ENCODE results near the gene ARID5B.

ARID5B gene

DNA sequence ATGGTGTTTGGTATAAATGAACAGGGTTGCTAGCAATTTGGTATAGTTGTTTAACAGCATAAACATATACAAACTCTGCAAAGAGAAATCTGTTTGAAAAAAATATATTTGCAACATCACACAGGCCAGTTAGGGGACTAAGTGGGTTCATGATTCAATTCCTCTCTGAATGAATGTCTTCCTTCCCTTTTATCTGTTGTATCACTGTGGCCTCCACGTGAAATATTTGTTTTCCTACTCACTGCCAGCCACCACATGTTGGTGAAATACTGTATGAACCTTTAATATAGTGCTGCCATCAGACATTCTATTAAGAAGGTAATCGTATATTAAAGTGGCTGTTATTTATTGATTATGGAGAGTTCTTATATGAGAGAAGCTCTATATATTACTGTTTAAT, 157.0 kb downstream of the ARID5B start:
- no peak for DNase-seq

DNA sequence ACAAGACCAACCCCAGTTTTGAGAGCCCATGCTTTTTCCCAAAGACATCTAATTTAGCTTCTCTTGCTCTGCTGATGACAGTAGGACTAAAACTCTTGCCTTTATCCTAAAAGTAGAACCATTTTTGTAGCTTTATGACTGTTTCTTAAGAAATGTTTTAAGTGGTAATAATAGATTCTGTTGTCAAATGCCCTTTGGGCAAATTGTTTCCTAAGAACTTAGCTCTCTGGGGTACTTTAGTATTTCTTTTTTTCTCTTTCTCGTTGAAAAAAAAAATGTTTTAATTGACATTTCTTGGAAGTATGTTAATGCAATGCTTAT, 157.4 kb downstream of the ARID5B start:
- no peak for DNase-seq

DNA sequence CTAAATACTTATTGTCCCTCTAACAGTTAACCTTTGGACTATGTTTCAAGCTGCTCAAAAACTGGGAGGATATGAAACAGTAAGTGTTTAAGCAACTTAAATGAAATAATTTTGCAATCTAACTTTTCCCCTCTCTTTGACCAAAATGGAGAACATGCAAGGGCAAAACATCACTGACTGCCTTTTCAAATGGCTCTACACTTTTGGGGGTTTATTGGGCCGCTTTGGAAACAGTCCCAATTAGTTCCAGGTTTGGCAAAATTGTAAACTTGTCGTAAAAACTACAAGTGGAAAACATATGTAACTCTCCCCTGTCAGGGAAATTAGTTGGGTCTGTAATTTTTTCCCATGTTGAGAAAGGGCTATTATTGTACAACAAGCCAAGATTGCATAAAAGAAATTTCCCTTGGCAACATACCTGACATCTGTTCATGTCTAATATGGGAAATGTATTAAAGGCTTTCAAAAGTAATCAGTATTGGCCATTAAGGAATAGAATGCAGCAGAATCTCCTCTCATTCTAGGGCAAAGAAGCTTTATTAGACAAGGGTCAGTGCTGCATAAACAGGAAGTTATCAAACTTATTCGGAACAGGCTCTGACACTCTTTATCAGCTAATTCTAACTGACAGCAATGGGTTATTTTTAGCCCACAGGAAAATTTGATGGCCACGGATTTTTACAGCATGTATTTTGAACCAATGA, 157.9 kb downstream of the ARID5B start:
- no peak for DNase-seq

DNA sequence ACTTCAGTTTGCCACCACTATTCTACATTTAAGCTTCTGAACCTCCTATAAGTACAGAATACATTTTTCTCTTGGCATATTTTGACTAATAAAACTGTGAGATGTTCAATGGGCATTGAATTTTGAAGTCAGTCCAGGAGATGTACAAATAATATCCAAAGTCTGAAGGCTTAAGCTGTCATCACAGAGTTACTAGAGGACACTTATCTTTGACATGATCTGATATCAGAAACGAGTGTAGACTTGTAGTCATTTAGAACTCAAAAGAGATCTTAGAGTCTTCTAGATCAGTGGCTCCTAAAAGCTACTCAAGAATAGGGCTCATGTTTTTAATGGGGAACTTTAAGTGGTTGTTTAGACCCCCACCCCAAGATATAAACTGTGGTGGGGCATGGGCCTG, 160.5 kb downstream of the ARID5B start:
- DNase-seq = no peak

DNA sequence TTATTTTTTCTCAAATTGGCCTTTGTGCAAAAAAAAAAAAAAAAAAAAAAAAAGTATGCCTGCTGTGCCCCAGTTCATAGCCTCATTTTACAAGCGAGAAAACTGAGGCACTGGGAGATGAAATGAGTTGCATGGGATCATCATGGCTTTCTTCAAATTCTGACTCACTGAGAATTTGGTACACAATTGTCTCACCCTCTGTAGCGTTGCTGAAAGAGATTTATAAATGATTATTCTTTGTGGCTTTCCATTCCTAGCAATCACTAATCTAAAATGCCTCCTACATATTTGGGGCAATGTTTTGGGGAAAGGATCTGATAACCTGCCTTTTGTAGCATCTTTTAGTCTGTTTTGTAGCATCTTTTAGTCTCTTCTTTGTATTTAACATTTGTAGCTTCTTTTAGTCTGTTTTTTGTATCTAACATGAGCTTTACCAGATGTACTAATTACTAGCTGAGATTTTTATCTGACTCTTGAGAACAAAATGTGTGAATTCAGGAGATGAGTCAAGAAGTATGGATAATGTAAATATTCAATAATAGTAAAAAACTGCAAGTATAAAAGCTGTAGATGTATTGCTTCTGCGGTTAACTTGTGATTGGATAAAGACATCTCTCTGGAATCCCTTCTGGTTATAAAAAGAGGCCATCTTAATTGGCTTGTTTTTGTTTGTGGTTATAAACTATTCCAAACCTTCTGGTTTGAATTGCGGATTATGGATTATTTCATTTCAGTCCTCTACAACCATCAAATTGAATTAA, 161.4 kb downstream of the ARID5B start:
- DNase-seq = no peak

DNA sequence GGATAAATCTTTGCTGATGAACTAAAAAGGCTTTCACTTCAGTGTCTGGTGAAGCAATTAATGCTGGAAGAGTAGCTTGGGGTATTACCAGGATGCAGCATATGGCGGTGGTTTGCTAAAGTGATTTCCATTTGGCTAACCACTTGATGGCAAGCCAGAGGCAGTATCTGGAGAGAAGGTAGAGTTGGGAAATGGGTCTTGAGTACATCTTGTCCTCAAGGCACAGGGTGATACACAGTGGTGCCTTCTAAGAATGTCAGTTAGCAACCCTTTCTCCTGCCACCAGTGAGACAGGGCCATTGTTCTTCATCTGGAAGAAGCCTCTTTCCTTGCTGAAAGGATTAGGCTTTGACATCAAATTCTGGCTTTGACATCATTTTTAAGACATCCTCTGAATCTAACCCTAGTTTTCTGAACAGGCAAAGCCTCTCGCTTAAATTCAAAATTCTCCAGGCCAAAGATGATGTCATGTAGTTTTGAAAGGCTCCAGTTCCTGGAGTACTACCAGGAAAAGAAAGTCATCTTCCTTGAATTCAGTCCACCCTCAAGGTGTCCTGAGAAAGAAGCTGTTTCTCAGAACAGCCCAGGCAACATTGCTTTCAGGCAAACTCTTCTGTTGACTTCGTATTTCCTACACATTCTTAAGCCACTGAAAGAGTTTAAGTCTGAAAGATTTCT, 162.4 kb downstream of the ARID5B start:
- no peak for DNase-seq

DNA sequence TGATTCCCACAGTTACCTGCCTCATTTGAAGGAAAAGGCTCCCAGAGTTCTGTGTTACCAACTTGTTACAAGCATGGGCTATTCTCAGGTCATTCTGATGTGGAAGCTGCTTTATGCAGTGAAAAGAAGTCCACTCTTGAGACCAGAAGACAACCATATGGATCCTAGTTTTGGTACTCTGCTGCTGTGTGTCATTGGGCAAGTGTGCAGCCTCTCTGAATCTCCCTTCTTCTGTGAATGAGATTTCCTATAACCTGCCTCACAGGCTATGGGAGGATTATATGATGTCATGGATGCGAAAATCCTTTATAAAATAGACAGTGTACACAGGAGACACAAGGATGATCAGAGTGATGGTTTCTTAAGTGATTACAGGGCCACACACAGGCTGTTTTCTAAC, 166.1 kb downstream of the ARID5B start:
- DNase-seq = no peak

DNA sequence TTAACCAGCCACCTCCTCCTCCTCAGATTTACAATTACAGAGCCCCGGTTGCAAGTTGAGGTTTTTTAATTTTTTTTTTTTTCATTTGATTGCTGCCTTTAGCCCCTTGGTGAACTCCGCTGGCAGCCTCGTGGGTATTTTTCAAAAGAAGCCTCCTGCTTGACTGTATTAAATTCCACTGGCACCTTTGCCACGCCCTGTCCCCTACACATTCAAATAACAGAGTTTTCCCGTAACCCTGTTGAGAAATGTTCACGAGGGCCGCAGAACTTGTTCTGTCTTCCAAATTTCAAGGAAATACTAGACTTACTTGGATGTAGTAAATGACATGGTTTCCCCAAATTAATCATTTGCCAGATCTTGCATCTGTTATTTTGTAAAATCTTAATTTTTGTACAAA, 167.0 kb downstream of the ARID5B start:
- DNase-seq = no peak

DNA sequence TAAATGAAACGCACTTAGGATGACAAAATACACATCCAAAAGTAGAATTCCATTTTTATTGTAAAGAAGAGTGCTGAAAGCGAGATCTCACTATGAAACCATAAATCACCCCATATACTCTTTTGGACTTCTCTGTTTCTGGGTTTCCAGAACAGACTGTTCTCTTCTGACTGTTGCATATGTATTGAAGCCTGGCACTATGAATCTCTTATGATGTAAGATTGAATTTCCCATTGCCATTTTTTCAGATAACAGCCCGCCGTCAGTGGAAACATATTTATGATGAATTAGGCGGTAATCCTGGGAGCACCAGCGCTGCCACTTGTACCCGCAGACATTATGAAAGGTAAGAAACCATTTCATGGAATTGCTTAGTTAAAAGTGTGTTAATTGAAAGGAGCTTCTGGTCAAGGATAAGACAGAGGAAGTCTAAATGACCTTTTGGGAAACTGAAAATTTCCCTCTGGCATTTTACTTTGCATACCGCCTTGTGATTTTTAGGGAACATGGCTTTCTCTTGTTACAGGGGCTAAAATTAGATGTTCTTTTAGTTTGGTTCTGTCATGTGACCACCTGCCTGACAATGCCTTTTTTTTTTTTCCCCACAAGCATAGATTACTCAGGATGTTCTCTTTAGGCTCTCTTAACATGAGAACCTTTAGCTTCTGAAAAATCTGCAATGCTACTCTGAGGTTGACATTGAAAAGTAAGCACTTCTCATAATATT, 168.1 kb downstream of the ARID5B start:
- no peak for DNase-seq

DNA sequence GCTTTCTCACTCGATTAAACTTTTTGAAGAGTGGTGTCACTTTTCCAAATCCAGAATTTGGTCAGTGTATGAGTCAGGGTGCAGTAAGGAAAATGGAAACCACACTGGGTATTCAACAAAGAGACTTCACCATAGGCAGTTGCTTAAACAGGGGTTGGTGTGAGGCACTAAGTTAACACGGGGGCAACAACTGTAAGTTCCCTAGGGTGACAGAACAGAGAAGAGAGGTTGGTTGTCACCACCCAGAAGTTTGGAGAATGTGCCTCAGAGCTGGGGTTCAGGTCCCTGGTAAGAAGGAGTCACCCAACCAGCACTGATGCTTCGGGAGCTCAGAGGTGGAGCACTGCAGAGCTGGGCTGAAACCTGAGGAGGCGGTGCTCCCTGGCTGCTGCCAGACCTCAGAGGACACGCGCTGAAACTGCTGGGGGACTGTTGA, 170.4 kb downstream of the ARID5B start:
- DNase-seq = no peak

DNA sequence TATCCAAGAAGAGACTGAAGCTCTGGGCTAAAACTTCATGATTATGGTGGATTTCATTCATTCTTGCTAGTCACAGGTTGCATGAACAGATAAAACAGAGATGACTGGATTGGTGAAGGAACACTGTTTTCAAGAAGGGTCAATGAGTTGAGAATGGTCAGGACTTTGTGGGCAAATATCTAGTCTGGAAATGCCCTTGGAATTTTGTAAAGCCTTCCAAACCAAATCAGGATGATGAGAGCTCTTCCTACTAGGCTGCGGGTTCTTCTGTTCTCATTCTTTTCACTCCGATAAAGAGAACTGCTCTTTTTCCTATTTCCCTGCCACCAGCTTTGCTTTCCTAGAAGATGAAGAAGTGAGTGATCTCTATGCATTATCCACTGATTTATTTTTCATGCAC, 171.4 kb downstream of the ARID5B start:
- DNase-seq = no peak

DNA sequence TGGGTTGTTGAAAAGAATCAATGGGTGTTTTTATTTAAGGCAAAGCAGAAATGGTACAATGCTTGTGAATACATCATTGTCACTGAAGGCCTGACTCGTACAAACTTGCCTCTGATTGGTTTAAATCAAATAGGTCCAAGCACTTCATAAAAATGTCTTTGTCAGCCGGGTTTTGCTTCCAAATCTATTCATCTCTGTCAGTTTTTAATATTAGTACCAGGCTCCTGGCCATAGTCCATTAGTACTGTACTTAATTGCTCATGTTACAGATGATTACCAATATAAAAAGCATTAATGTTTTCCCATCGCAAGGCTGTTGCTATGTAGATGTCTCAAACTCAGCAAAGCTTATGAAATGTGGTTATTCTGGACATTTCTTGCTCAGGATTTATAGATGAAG, 171.9 kb downstream of the ARID5B start:
- DNase-seq = no peak

DNA sequence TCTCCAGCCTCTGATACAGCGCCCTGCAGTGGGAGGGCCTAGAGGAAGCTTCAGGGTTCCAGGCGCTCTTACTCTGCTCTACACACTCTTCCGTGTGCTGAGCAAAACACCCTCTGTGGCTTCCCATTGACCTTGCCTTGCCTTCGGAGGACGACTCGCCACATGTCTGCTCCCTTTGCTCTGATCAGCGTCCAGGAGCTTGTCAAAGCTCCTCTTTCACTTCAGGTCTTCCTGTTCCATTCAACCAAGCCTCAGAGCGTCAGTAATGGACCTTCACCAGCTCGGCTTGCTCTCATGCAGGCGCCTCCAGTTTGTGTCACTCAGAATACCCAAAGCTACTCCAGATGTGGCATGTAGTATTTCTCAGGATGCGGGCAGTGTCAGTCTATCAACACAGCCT, 173.9 kb downstream of the ARID5B start:
- DNase-seq = no peak

DNA sequence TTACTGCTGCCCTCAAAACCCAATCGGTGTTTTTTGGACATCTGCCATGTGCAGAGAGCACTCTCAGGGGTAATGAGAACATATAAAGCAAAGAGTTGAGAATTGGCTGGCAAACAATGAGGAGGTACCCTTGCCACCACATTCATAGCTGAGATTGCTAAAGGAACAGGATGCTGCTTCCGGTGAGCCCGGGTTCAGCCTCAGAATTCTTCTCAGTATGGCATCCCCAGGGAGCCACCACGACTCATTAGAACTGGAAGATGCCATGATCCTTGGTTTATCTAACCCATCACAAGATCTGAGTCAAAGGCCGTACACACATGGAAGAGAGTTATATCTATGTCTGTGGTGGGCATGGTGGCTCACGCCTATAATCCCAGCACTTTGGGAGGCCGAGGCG, 174.4 kb downstream of the ARID5B start:
- no peak for DNase-seq

DNA sequence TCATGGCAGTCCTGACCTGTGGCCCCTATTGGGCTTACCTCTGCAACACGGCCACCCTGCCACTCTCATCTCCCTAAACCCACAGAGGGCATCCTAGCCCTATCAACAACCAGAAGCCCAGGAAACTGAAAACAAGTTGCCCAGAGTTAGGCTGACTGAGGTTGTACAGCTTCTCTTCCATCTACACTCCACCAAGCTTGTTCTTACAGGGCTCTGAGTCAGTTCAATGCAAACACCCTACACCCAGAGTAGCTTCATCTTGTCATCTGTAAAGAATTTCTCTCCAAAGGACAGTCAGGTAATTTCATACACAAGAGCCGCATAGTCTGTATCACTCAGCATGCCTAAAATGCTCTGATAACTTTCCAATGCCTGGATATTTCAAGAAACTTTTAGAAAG, 175.4 kb downstream of the ARID5B start:
- DNase-seq = no peak

DNA sequence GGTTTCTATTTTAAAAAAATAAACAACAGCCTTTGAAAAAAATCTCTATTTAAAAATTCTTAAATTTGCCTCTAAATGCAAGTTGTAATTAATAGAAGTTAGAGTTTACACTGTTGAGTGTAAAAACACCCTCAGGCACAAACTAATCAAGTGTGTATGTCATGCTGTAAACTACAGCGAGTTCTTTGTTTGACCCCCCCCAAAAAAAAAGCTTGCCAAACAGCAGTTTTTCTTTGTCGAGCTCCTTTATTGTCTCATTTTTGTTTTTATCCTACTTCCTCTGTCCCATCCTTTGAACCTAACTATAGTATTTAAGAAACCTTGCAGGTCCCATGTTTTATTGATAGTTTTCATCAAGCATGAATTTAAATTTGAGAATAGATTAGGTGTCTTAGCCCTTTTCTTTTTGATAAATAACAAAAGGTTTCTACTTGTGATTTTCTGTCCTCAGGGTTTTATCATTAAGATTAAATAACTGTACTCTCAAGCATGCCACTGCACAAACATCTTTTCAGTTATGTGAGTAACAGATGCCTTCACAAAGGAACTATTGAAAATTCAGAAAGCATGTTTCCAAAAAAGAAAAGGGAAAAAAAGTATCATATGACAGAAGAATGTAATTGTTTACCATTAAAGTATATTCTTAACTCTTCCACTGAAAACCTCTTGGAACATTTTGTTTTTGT, 176.0 kb downstream of the ARID5B start:
- no peak for DNase-seq

DNA sequence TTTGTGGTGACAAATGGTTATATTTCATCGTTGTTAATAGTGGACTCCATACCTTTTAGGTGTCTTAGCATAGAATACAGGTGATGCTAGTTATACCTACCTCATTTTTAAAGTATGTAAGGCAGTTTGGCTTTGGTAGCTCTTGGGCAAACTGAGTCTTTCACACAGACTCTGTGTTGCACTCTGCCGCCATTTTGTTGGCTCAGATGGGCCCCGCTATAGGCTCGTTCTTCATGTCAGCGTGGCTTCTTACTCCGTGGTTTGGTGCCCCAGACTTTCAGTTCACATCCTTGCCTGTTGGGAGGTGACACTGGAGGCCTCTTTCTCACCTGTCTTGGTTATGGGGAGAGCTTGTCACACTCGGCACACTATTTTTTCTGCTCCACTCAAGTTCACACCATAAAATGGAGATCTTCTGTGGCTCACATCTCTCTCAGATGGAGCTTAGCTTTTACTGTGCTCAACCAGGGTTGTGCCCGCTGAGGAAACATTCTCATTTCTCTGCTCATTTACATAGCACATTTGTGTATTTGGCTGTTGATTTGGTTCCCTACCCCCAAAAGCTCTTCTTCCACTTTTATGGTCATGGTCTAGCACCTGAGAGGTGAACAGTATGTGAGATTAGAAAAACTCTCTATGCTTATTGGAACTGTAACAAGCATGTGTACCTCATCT, 178.5 kb downstream of the ARID5B start:
- DNase-seq = no peak

DNA sequence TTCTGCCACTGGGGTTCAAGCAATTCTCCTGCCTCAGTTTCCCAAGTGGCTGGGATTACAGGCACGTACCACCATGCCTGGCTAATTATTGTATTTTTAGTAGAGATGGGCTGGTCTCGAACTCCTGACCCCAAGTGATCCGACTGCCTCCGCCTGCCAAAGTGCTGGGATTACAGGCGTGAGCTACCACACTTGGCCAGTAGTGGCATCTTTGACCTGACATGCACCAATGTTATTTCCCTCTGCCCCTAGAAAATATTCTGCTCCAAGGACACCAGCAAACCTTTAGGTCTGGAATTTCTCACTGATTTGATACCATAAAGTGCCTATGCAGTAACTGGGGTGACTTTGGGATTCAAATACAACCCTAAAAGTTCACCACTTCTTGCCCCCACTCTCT, 179.4 kb downstream of the ARID5B start:
- DNase-seq = no peak

DNA sequence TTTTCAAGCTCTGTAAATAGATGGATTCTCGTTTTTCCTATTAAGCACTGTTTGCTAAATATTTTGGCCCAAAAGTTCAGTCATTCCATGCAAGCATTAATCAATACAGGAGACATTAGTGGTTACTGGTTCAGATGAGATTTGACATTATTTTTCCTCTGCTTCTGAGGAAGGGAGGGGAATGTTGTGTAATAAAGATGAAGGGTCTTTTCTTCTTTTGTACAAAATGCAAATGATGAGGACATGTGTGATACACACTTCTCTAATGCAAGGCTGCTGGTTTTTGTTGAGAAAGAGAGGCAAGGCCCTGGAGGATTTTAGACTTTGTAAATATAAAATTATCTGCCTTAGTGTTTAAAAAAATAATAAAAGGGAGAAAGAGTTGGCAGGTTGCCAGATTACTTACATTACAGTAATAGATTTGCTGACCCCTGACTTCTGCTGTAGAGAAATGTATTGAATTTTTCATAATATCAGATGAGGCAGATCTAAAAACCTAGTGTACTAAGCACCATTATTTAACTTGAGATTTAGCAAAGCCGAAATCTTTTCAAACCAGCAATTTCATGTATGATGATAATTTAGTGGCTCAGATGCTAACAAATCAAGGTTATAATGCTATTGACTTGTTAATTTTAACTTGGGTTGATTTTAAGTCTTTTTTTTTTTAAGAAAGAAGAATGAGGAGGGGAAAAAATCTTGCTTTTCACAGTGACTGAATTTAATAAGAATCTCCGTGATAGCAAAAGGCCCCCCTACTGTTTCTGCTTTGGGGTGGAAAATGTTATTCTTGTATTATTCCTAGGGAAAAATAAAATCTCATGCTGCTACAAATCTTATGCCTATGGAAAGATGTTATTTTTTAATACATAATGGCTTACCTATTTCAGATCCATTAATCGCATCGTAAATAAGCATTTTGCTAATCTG, 180.1 kb downstream of the ARID5B start:
- no peak for DNase-seq

DNA sequence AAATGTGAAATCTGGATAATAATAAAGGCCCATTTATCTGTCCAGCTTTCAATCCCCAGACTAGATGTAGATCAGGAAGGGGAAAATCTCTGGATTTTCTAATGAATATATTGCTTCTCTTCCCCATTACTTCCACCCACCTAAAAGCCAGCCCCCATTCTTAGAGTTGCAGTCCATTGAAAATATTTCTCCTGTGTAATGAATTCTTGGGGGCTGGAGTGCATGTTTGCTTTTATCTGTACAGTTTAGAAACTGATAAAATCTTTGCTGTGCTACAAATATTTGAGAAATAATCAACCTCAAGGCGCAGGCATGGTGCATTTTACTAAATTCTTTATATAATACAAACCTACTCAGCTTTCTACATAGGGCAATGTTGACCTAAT, 180.8 kb downstream of the ARID5B start:
- no peak for DNase-seq

DNA sequence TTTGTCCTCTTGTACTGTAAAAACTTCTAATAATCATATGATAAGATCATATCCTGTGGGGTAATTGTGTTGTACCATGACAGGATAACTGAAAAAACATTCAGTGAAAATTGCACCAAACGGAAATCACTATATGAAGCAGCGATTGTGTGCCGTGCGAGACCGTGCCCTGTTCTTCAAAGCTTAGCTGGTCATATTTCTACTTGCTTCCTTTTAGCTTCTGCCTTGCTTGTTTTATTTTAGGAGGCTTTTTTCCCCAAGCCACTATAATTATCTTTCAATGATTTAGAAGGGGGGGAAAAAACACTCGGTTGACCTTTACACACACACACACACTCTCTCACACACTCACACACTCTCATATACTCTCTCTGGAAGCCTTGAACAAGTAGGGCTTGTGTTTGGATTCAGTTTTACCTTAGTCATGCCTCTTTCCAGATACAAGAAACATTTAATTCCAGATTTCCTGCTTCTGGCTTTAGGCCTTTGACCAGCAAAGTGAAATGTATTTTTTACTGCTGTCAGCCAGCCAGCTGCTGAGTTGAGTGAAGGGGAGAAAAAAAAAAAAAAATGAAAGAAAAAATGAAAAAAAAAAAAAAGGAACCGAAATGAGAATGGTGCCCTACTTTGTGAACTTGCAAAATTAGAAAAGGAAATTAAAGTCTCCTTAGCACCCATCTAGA, 181.4 kb downstream of the ARID5B start:
- DNase-seq = no peak
